Measurements from ENCODE around the gene CBLB.
A peak's percentile ranks its signal among the peaks of the same experiment; 100 is the strongest.

CBLB gene

DNA sequence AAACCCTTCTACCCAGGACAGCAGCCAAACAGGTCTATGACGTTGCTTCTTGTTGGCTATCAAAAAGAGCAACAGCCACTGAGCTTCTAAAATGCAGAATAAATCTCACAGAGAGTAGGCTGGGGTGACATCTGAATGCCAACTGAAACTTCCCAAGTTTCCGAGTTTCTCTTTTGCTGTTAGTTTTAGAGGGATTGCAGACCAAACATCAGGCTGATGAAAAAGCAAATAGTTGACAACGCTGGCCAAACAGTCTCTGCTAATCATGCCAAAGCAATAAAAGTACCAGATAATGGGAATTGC, 670 bp upstream of the CBLB start:
- peak overlapping the region; percentile 42 for H3K27ac ChIP-seq (ENCODE audit: poor library complexity, severe bottlenecking)
- TF ChIP-seq, protein P1, sequence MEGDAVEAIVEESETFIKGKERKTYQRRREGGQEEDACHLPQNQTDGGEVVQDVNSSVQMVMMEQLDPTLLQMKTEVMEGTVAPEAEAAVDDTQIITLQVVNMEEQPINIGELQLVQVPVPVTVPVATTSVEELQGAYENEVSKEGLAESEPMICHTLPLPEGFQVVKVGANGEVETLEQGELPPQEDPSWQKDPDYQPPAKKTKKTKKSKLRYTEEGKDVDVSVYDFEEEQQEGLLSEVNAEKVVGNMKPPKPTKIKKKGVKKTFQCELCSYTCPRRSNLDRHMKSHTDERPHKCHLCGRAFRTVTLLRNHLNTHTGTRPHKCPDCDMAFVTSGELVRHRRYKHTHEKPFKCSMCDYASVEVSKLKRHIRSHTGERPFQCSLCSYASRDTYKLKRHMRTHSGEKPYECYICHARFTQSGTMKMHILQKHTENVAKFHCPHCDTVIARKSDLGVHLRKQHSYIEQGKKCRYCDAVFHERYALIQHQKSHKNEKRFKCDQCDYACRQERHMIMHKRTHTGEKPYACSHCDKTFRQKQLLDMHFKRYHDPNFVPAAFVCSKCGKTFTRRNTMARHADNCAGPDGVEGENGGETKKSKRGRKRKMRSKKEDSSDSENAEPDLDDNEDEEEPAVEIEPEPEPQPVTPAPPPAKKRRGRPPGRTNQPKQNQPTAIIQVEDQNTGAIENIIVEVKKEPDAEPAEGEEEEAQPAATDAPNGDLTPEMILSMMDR (IDR thresholded peaks at IDR 0.05; ENCODE audit: poor library complexity, severe bottlenecking): no peak
- H3K27me3 ChIP-seq (ENCODE audit: insufficient read depth, poor library complexity, severe bottlenecking): no peaks in the 10 kb centered on the region
- peaks cover 17% of the 10 kb centered on the region for H3K36me3 ChIP-seq (ENCODE audit: low read depth)
- ATAC-seq (ENCODE audit: low read depth) (no peak), DNase-seq (ENCODE audit: low spot score) (no peak)
- H3K4me3 ChIP-seq (ENCODE audit: severe bottlenecking): peak overlapping the region; percentile 86
- H3K4me1 ChIP-seq (ENCODE audit: insufficient read depth, poor library complexity, severe bottlenecking): peaks cover 30% of the 10 kb centered on the region
- H3K9me3 ChIP-seq (ENCODE audit: severe bottlenecking): no peaks in the 10 kb centered on the region

DNA sequence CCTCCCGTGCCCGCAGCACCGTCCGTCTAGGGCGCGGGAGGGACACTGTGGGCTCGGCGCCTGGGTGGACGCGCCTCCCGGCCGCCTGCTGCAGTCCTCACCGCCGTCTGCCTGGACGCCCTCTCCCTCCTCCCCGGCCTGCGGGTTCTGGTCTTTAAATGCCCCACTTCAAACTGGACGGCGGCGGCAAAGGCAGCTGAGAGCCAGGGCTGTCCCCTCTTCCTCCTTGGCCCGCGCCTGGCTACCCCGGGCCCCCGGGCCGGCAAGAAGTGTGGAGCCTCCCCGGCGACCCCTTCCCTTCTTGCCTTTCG, 426 bp downstream of the CBLB start:
- H3K27ac ChIP-seq (ENCODE audit: poor library complexity, severe bottlenecking): peak overlapping the region; percentile 42
- H3K36me3 ChIP-seq (ENCODE audit: low read depth): peaks cover 28% of the 10 kb centered on the region
- DNase-seq (ENCODE audit: low spot score) (peak; percentile 67), ATAC-seq (ENCODE audit: low read depth) (peak; percentile 30)
- H3K4me1 ChIP-seq (ENCODE audit: insufficient read depth, poor library complexity, severe bottlenecking): peaks cover 30% of the 10 kb centered on the region
- no peaks in the 10 kb centered on the region for H3K27me3 ChIP-seq (ENCODE audit: insufficient read depth, poor library complexity, severe bottlenecking)
- H3K9me3 ChIP-seq (ENCODE audit: severe bottlenecking): no peaks in the 10 kb centered on the region
- peak overlapping the region; percentile 86 for H3K4me3 ChIP-seq (ENCODE audit: severe bottlenecking)
- TF ChIP-seq, protein P1 (IDR thresholded peaks at IDR 0.05; ENCODE audit: poor library complexity, severe bottlenecking): no peak

DNA sequence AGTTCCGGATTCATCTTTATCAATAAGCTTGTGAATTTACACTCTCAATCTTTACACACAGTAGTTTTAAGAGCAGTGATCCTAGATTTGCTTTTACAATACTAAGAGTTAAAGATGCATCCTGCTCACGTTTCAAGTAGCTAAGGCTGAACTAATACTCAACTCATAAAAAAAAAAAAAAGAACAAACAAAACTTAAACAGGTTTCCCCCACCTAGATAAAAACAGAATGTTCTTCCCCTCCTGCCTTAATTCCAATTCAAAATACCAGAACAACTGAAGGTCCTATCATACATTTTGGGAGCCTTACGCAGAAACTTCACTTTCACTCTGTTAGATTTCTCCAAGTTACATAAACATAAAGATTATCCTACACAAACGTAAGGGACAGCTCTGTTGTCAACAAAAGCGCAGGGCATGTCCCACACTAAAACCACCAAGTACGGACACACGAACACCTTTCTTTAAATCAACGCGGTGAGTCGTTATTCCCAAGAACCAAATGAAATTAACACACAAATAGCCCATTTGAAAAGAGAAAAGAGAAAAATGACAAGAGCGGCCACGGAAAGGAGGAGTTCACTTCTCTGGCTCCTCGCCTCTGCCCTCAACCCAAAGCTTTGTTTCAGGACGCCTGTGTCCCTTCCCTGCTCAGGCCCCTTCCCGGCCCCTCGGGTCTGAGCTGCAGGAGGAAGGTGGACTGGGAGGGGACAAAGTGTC, 941 bp downstream of the CBLB start:
- DNase-seq (ENCODE audit: low spot score) (no peak), ATAC-seq (ENCODE audit: low read depth) (no peak)
- Histone ChIP-seq H3K9me3 (ENCODE audit: severe bottlenecking) (no peaks in the 10 kb centered on the region), H3K27me3 (ENCODE audit: insufficient read depth, poor library complexity, severe bottlenecking) (no peaks in the 10 kb centered on the region), H3K27ac (ENCODE audit: poor library complexity, severe bottlenecking) (peak overlapping the region; percentile 42), H3K4me1 (ENCODE audit: insufficient read depth, poor library complexity, severe bottlenecking) (peaks cover 30% of the 10 kb centered on the region), H3K36me3 (ENCODE audit: low read depth) (peaks cover 34% of the 10 kb centered on the region), H3K4me3 (ENCODE audit: severe bottlenecking) (peak overlapping the region; percentile 86)
- TF ChIP-seq, protein P1 (IDR thresholded peaks at IDR 0.05; ENCODE audit: poor library complexity, severe bottlenecking): no peak

DNA sequence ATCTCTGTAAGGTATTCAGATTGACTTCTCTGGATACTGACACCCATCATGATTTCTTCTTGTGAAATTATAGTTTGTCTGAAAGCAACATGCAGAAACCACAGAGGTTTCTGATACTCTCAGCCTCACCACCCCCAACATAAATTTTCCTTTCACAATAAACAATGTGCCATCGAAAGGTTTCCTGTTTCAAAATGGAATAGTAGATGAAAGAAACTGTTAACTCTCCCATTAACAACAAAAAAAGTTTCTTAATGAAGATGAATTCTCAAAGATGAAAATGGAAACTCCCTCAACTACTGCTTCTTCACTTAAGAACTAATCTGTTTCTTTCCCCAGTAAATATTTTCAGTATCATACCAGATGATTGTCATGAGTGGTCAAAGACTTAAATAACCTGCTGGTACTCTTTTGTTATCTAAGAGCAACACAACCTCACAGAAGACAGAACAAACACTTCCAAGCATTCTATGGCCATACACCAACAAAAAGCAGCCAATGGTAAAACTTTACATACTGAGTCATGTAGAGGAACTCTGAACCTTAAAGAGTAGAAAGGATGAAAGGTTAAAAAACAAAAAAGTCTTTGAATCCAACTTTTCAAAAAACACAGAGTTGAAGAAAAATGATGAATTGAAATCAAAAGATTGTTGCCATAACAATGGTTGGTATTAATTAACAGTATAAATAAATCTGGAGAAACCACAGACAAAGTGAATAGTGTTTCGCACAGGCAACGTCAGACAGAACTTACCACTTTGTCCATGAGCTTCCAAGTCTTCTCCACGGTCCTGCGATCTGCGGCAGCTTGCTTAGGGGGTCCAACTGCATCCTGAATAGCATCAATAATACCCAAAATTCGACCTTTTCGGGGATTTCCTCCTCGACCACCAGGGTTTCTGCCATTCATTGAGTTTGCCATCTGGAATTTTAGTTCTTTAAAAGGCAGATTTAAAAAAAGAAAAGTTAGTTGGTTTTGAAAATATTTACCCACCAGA, 1.9 kb downstream of the CBLB start:
- TF ChIP-seq, protein P1 (IDR thresholded peaks at IDR 0.05; ENCODE audit: poor library complexity, severe bottlenecking): no peak
- H3K36me3 ChIP-seq (ENCODE audit: low read depth): peaks cover 36% of the 10 kb centered on the region
- ATAC-seq (ENCODE audit: low read depth) (no peak), DNase-seq (ENCODE audit: low spot score) (no peak)
- H3K27ac ChIP-seq (ENCODE audit: poor library complexity, severe bottlenecking): no peak overlapping the region
- peaks cover 30% of the 10 kb centered on the region for H3K4me1 ChIP-seq (ENCODE audit: insufficient read depth, poor library complexity, severe bottlenecking)
- H3K4me3 ChIP-seq (ENCODE audit: severe bottlenecking): peak overlapping the region; percentile 86
- no peaks in the 10 kb centered on the region for H3K27me3 ChIP-seq (ENCODE audit: insufficient read depth, poor library complexity, severe bottlenecking)
- H3K9me3 ChIP-seq (ENCODE audit: severe bottlenecking): no peaks in the 10 kb centered on the region

Data from RWPE2 (cell line).